Eye (tissue), 1 donor: ENCODE measurements around the gene RACK1.

ENCODE experiments used
- DNase-seq: peaks from one replicate; pipeline ENCODE4 v3.0.0-alpha.2; 2015

Gene RACK1

GRCh38 chr5:181192337-181193046 lies 51.2 kb downstream of the RACK1 start:
- peak; percentile 18 for DNase-seq

GRCh38 chr5:181191526-181192336 lies 52.0 kb downstream of the RACK1 start:
- peak; percentile 99 for DNase-seq

- DNase-seq: peak; percentile 76
Measured at GRCh38 chr5:181190711-181191525, 52.8 kb downstream of the RACK1 start.

GRCh38 chr5:181189962-181190710 lies 53.6 kb downstream of the RACK1 start:
- no peak for DNase-seq

GRCh38 chr5:181189363-181189961 lies 54.2 kb downstream of the RACK1 start:
- DNase-seq: peak; percentile 61

- DNase-seq: peak; percentile 96
Measured at GRCh38 chr5:181188700-181189362, 54.9 kb downstream of the RACK1 start.

GRCh38 chr5:181187500-181188213 lies 56.0 kb downstream of the RACK1 start:
- DNase-seq: peak; percentile 90

GRCh38 chr5:181186986-181187499 lies 56.7 kb downstream of the RACK1 start:
- no peak for DNase-seq
